Thymus (tissue), 11 donors: ENCODE results near the gene EEF1A2. TPM values are rescaled to one million over a fixed set of nuclear protein-coding genes. Genes with fewer than 3 reads are reported as not detected.

ENCODE experiments used
- DNase-seq, 9 donors: peaks; one replicate each; pipeline ENCODE4 v3.0.0-alpha.2; 2013; ENCODE audit warnings: low spot score in 9 of 9, low read depth in 6 of 9, missing footprints in 1 of 9
- H3K27ac ChIP-seq, 2 donors: one replicate each; pipeline ENCODE4 v1.5.1; 2013; ENCODE audit warnings: control low read depth in 1 of 2, low read depth in 1 of 2, low read length in 1 of 2, mild to moderate bottlenecking in 1 of 2, moderate library complexity in 1 of 2
- H3K27me3 ChIP-seq, 2 donors: one replicate each; pipeline ENCODE4 v1.5.1; 2013; ENCODE audit warnings: low read length in 1 of 2; ENCODE audit not compliant: control insufficient read depth in 2 of 2, insufficient read depth in 1 of 2
- H3K36me3 ChIP-seq, 2 donors: one replicate each; pipeline ENCODE4 v1.5.1; 2013; ENCODE audit warnings: low read length in 1 of 2, mild to moderate bottlenecking in 1 of 2, moderate library complexity in 1 of 2; ENCODE audit not compliant: control insufficient read depth in 2 of 2, insufficient read depth in 2 of 2
- H3K4me1 ChIP-seq, 2 donors: one replicate each; pipeline ENCODE4 v1.5.1; 2013; ENCODE audit warnings: low read length in 2 of 2; ENCODE audit not compliant: control insufficient read depth in 2 of 2, insufficient read depth in 2 of 2
- H3K4me3 ChIP-seq, 2 donors: one replicate each; pipeline ENCODE4 v1.5.1; 2013; ENCODE audit warnings: low read length in 2 of 2, control low read depth in 1 of 2, mild to moderate bottlenecking in 1 of 2
- H3K9me3 ChIP-seq, 2 donors: one replicate each; pipeline ENCODE4 v1.5.1; 2013; ENCODE audit warnings: low read length in 1 of 2, mild to moderate bottlenecking in 1 of 2; ENCODE audit not compliant: control insufficient read depth in 2 of 2, insufficient read depth in 1 of 2
- WGBS: extraction: QIAGEN DNeasy Blood & Tissue Kit; methylation state at CpG from one replicate; pipeline ENCODE4 v1.1.7; 2013; 5-methylcytosine and 5-hydroxymethylcytosine counted together
- polyA plus RNA-seq: library from polyadenylated mRNA; stranded (reverse); fragments of 200-250 nt; gene quantifications from one replicate; pipeline ENCODE4 v1.2.3, GENCODE V29; 2013
- total RNA-seq: library from RNA; stranded (reverse); fragments of 120-200 nt; gene quantifications from one replicate; pipeline ENCODE4 v1.2.4, GENCODE V29; 2013
- donor health status: healthy.

Gene EEF1A2
- total and polyA plus RNA-seq, 2 donors, result 0.19 to 2.2 TPM

GRCh38 chr20:63494084-63494419 is 4.8 kb downstream of the EEF1A2 start:
- no peak for DNase-seq
- H3K27me3 ChIP-seq, result peaks cover 40 to 66% of the 10 kb centered on the region in 2 donors
- no peaks in the 10 kb centered on the region for H3K4me1 ChIP-seq
- H3K4me3 ChIP-seq, result no peak overlapping the region
- whole genome bisulfite sequencing, result 94% methylated on average over 7 of the region's 7 CpGs
- no peaks in the 10 kb centered on the region for H3K9me3 ChIP-seq
- no peak overlapping the region for H3K27ac ChIP-seq
- no peaks in the 10 kb centered on the region for H3K36me3 ChIP-seq

- no peaks in the 10 kb centered on the region for H3K36me3 ChIP-seq
- no peak overlapping the region for H3K27ac ChIP-seq
- H3K9me3 ChIP-seq, result no peaks in the 10 kb centered on the region
- peaks cover 40 to 67% of the 10 kb centered on the region in 2 donors for H3K27me3 ChIP-seq
- no peaks in the 10 kb centered on the region for H3K4me1 ChIP-seq
- no peak for DNase-seq
- H3K4me3 ChIP-seq, result no peak overlapping the region
- WGBS, result 77% methylated on average over 13 of the region's 13 CpGs
Observed at GRCh38 chr20:63493563-63494020, 5.3 kb downstream of the EEF1A2 start.

GRCh38 chr20:63492982-63493381 is 5.9 kb downstream of the EEF1A2 start:
- no peak for DNase-seq
- peaks cover 40 to 65% of the 10 kb centered on the region in 2 donors for H3K27me3 ChIP-seq
- no peak overlapping the region for H3K4me3 ChIP-seq
- no peaks in the 10 kb centered on the region for H3K36me3 ChIP-seq
- WGBS, result 97% methylated on average over 14 of the region's 14 CpGs
- H3K27ac ChIP-seq, result no peak overlapping the region
- H3K4me1 ChIP-seq, result no peaks in the 10 kb centered on the region
- no peaks in the 10 kb centered on the region for H3K9me3 ChIP-seq

GRCh38 chr20:63492518-63492917 is 6.4 kb downstream of the EEF1A2 start:
- H3K36me3 ChIP-seq, result no peaks in the 10 kb centered on the region
- H3K4me1 ChIP-seq, result no peaks in the 10 kb centered on the region
- H3K9me3 ChIP-seq, result no peaks in the 10 kb centered on the region
- no peak overlapping the region for H3K4me3 ChIP-seq
- peaks cover 40 to 65% of the 10 kb centered on the region in 2 donors for H3K27me3 ChIP-seq
- no peak overlapping the region for H3K27ac ChIP-seq
- DNase-seq, result no peak
- WGBS, result 93% methylated on average over 2 of the region's 2 CpGs

- no peak overlapping the region for H3K27ac ChIP-seq
- DNase-seq, result no peak
- peaks cover 36 to 65% of the 10 kb centered on the region in 2 donors for H3K27me3 ChIP-seq
- no peak overlapping the region for H3K4me3 ChIP-seq
- no peaks in the 10 kb centered on the region for H3K4me1 ChIP-seq
- H3K36me3 ChIP-seq, result no peaks in the 10 kb centered on the region
- H3K9me3 ChIP-seq, result no peaks in the 10 kb centered on the region
- WGBS, result 56% methylated on average over 4 of the region's 4 CpGs
Observed at GRCh38 chr20:63491635-63492230, 7.2 kb downstream of the EEF1A2 start.

- Histone ChIP-seq H3K36me3 (no peaks in the 10 kb centered on the region), H3K27me3 (peaks cover 31 to 65% of the 10 kb centered on the region in 2 donors), H3K4me1 (no peaks in the 10 kb centered on the region), H3K27ac (no peak overlapping the region), H3K9me3 (no peaks in the 10 kb centered on the region), H3K4me3 (no peak overlapping the region)
- DNase-seq, result no peak
- WGBS, result 92% methylated on average over 4 of the region's 4 CpGs
Observed at GRCh38 chr20:63491078-63491477, 7.8 kb downstream of the EEF1A2 start.

- no peaks in the 10 kb centered on the region for H3K9me3 ChIP-seq
- no peak overlapping the region for H3K27ac ChIP-seq
- H3K36me3 ChIP-seq, result no peaks in the 10 kb centered on the region
- no peaks in the 10 kb centered on the region for H3K4me1 ChIP-seq
- no peak for DNase-seq
- WGBS, result 87% methylated on average over 24 of the region's 24 CpGs
- H3K27me3 ChIP-seq, result peaks cover 28 to 59% of the 10 kb centered on the region in 2 donors
- H3K4me3 ChIP-seq, result no peak overlapping the region
Observed at GRCh38 chr20:63490416-63490815, 8.5 kb downstream of the EEF1A2 start.

GRCh38 chr20:63488315-63489251 is 10.3 kb downstream of the EEF1A2 start:
- no peaks in the 10 kb centered on the region for H3K4me1 ChIP-seq
- peaks cover 31 to 64% of the 10 kb centered on the region in 2 donors for H3K27me3 ChIP-seq
- no peak overlapping the region for H3K27ac ChIP-seq
- WGBS, result 17% methylated on average over 83 of the region's 83 CpGs
- no peak overlapping the region for H3K4me3 ChIP-seq
- H3K36me3 ChIP-seq, result no peaks in the 10 kb centered on the region
- no peak for DNase-seq
- H3K9me3 ChIP-seq, result no peaks in the 10 kb centered on the region

GRCh38 chr20:63487781-63488241 is 11.1 kb downstream of the EEF1A2 start:
- H3K9me3 ChIP-seq, result no peaks in the 10 kb centered on the region
- H3K27me3 ChIP-seq, result peaks cover 31 to 68% of the 10 kb centered on the region in 2 donors
- H3K36me3 ChIP-seq, result no peaks in the 10 kb centered on the region
- H3K4me1 ChIP-seq, result no peaks in the 10 kb centered on the region
- H3K4me3 ChIP-seq, result no peak overlapping the region
- WGBS, result 17% methylated on average over 39 of the region's 40 CpGs
- no peak overlapping the region for H3K27ac ChIP-seq
- no peak for DNase-seq
